Measurements from ENCODE around the gene SDR9C7. TPM values are rescaled to one million over a fixed set of nuclear protein-coding genes. Genes with fewer than 3 reads are reported as not detected.

Gene SDR9C7
- total RNA-seq, 1 experiment from 2014 or later: not detected

DNA sequence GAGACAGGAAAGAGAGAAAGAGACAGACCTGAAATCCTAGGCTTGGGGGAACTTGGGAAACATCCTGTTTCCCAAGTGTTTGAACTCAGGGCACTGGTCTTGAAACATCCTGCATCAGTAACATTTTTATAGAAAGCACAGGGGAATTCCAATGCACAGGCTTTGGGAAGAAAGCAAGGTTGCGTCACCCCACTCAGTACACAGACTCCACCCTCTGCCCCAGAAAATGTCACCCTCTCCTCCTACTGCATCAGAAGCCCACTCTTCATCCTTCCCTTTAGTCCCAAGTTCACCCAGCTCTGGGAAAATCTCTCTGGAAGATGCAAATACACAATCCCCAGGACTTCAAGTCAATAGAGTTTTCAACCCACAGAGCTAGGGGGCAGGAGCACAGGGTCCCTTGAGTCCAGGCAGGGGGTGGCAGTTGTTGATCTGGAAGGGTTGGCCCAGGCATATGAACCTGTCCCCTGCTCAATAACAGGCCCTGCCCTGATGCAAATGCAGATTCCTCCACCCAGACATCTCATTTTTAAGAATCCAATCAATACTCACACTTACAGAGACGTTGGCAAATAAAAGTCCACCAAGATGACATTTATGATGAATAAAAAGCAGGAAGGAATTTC lies 21.5 kb upstream of the SDR9C7 start:
- Histone ChIP-seq H3K4me1 (replicated peaks; ENCODE audit: insufficient read depth) (peaks cover 19% of the 10 kb centered on the region), H3K36me3 (ENCODE audit: low read depth) (no peaks in the 10 kb centered on the region), H3K27me3 (ENCODE audit: insufficient read depth, low read depth) (no peaks in the 10 kb centered on the region), H3K27ac (no peak overlapping the region), H4K20me1 (ENCODE audit: insufficient read depth) (no peaks in the 10 kb centered on the region), H3F3A (ENCODE audit: insufficient read depth, low read depth) (peaks cover 3% of the 10 kb centered on the region; the same call in 1 of the 2 replicates), H3K4me3 (no peak overlapping the region), H3K79me2 (ENCODE audit: low read depth) (no peaks in the 10 kb centered on the region), H3K9me3 (ENCODE audit: insufficient read depth, low read depth) (no peaks in the 10 kb centered on the region), H2AFZ (no peak overlapping the region), H3K4me2 (peak overlapping the region; percentile 26; the same call in 1 of the 2 replicates), H3K9me2 (ENCODE audit: insufficient read depth) (no peaks in the 10 kb centered on the region)
- no peak for DNase-seq
- CTCF ChIA-PET: no interaction called here
- TF ChIP-seq, protein P1, sequence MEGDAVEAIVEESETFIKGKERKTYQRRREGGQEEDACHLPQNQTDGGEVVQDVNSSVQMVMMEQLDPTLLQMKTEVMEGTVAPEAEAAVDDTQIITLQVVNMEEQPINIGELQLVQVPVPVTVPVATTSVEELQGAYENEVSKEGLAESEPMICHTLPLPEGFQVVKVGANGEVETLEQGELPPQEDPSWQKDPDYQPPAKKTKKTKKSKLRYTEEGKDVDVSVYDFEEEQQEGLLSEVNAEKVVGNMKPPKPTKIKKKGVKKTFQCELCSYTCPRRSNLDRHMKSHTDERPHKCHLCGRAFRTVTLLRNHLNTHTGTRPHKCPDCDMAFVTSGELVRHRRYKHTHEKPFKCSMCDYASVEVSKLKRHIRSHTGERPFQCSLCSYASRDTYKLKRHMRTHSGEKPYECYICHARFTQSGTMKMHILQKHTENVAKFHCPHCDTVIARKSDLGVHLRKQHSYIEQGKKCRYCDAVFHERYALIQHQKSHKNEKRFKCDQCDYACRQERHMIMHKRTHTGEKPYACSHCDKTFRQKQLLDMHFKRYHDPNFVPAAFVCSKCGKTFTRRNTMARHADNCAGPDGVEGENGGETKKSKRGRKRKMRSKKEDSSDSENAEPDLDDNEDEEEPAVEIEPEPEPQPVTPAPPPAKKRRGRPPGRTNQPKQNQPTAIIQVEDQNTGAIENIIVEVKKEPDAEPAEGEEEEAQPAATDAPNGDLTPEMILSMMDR (conservative IDR thresholded peaks at IDR 0.05): no peak
- TF ChIP-seq EZH2 (IDR thresholded peaks at IDR 0.05; ENCODE audit: low read depth): no peak
- POLR2A ChIA-PET (ENCODE audit: unreplicated experiment): no interaction called here
- intact Hi-C loops (cut with micrococcal nuclease; ENCODE audit: unreplicated experiment): no loop called here
- no TSS peak for BruUV-seq (replicated peaks)

DNA sequence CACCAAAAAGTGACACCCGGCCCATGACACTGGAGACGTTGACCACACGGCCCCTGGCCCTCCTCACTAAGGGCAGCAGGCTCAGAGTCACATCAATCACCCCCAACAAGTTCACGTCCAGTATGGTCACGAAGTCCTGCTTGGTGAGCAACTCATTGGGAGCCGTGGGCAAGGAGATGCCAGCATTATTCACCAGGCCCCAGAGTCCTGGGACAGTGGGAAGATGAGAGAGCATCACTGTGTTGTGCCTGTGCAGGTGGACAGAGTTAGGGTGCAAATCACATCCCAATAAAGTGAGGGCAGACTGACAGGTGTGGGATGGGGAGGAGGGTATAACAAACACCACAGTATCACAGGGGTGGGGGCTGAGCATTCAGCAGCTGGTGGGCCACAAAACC lies 20.7 kb upstream of the SDR9C7 start:
- intact Hi-C loops (cut with micrococcal nuclease; ENCODE audit: unreplicated experiment): no loop called here
- Histone ChIP-seq H3K27ac (no peak overlapping the region), H3K79me2 (ENCODE audit: low read depth) (no peaks in the 10 kb centered on the region), H2AFZ (no peak overlapping the region), H3K9me2 (ENCODE audit: insufficient read depth) (no peaks in the 10 kb centered on the region), H3K27me3 (ENCODE audit: insufficient read depth, low read depth) (no peaks in the 10 kb centered on the region), H4K20me1 (ENCODE audit: insufficient read depth) (no peaks in the 10 kb centered on the region), H3F3A (ENCODE audit: insufficient read depth, low read depth) (peaks cover 3% of the 10 kb centered on the region; the same call in 1 of the 2 replicates), H3K4me2 (peak overlapping the region; percentile 26; the same call in 1 of the 2 replicates), H3K4me3 (no peak overlapping the region), H3K4me1 (replicated peaks; ENCODE audit: insufficient read depth) (peaks cover 19% of the 10 kb centered on the region), H3K36me3 (ENCODE audit: low read depth) (no peaks in the 10 kb centered on the region), H3K9me3 (ENCODE audit: insufficient read depth, low read depth) (no peaks in the 10 kb centered on the region)
- no TSS peak for BruUV-seq (replicated peaks)
- ChIA-PET POLR2A (ENCODE audit: unreplicated experiment) (no interaction called here), CTCF (no interaction called here)
- no peak for TF ChIP-seq EZH2 (IDR thresholded peaks at IDR 0.05; ENCODE audit: low read depth)
- TF ChIP-seq, protein P1 (conservative IDR thresholded peaks at IDR 0.05): no peak
- DNase-seq: no peak

DNA sequence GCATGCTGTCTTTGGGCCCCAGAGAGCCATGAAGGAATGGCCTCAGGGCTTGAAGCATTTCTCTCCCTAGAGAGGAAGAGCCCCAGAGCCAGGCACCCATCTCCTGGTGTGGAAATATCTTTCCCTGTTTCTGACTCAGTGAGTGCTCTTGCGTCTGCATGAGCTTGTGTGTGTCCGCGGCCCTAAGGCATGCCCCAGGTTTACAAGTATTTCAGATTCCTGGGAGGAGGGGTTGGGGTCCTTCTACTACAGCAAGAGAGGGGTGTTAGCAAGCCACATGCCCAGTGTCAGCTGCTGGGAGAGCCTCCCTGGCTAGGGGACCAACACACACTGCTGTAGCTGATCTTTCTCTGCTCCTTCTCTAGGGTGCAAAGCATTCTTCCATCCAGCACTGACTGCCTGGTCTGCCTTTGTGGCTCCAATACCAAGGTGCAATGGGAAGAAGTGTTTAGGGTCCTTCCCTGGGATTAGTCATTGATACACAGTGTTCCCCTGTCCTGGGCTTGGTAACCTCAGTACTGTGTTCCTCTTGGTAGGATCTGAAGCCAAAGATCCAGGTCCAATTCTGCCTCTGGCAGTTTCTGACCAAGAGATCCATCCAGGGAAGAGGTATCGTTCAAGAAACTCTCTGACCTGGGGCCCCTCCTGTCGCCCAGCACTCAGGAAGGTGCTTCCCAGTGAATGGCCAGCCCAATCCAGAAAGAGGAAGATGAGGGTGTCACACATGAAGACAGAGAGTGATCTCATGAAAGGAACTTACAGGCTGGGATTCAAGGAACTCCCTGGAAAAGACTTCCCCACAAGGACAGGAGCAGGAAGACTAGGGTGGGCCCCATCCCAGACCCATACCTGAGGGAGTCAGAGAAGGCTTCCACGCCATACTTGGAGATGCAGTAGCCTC lies 20.1 kb upstream of the SDR9C7 start:
- H3K27me3 ChIP-seq (ENCODE audit: insufficient read depth, low read depth): no peaks in the 10 kb centered on the region
- no peaks in the 10 kb centered on the region for H3K36me3 ChIP-seq (ENCODE audit: low read depth)
- no TSS peak for BruUV-seq (replicated peaks)
- ChIA-PET CTCF (no interaction called here), POLR2A (ENCODE audit: unreplicated experiment) (no interaction called here)
- H4K20me1 ChIP-seq (ENCODE audit: insufficient read depth): no peaks in the 10 kb centered on the region
- no peak overlapping the region for H2AFZ ChIP-seq
- peaks cover 3% of the 10 kb centered on the region; the same call in 1 of the 2 replicates for H3F3A ChIP-seq (ENCODE audit: insufficient read depth, low read depth)
- H3K79me2 ChIP-seq (ENCODE audit: low read depth): no peaks in the 10 kb centered on the region
- H3K4me2 ChIP-seq: no peak overlapping the region
- no peak overlapping the region for H3K27ac ChIP-seq
- H3K4me3 ChIP-seq: no peak overlapping the region
- H3K9me3 ChIP-seq (ENCODE audit: insufficient read depth, low read depth): no peaks in the 10 kb centered on the region
- H3K4me1 ChIP-seq (replicated peaks; ENCODE audit: insufficient read depth): peaks cover 19% of the 10 kb centered on the region
- DNase-seq: no peak
- TF ChIP-seq, protein P1 (conservative IDR thresholded peaks at IDR 0.05): no peak
- no peak for TF ChIP-seq EZH2 (IDR thresholded peaks at IDR 0.05; ENCODE audit: low read depth)
- intact Hi-C loops (cut with micrococcal nuclease; ENCODE audit: unreplicated experiment): no loop called here
- no peaks in the 10 kb centered on the region for H3K9me2 ChIP-seq (ENCODE audit: insufficient read depth)
